Adrenal gland (tissue), 12 donors: Measurements from ENCODE around the gene RTP2. TPM values are rescaled to one million over a fixed set of nuclear protein-coding genes. Genes with fewer than 3 reads are reported as not detected.

Experiments used
- DNase-seq, 7 donors: peaks; one replicate each; pipeline ENCODE4 v3.0.0-alpha.2; 2019 to 2020
- H3K27ac ChIP-seq, 5 donors: fragments of 200-600 bp; sonication (generic) in 4 of 5; 1 replicate in 3 of 5; 2 replicates in 2 of 5; pipeline versions ENCODE4 v1.5.1 to v1.8.0; 2016 to 2020; ENCODE audit warnings: mild to moderate bottlenecking in 1 of 5
- H3K27me3 ChIP-seq: fragments of 200-600 bp; 2 replicates; pipeline ENCODE4 v1.8.0; 2021
- H3K36me3 ChIP-seq, 2 donors: fragments of 200-600 bp; replicated peaks in 1 of 2; 1 replicate in 1 of 2; 2 replicates in 1 of 2; pipeline versions ENCODE4 v1.5.1 to v1.8.0; 2018 to 2022
- H3K4me1 ChIP-seq, 2 donors: fragments of 200-600 bp; replicated peaks in 1 of 2; 1 replicate in 1 of 2; 2 replicates in 1 of 2; pipeline versions ENCODE4 v1.5.1 to v1.8.0; 2018 to 2021
- H3K4me3 ChIP-seq, 4 donors: fragments of 200-600 bp; sonication (generic) in 3 of 4; one replicate each; pipeline ENCODE4 v1.5.1; 2016 to 2018
- H3K9me3 ChIP-seq, 3 donors: fragments of 200-600 bp; sonication (generic) in 1 of 3; replicated peaks in 1 of 3; 1 replicate in 2 of 3; 2 replicates in 1 of 3; pipeline versions ENCODE4 v1.5.1 to v1.8.0; 2016 to 2021
- CTCF ChIP-seq, 6 experiments: fragments of 450-650 bp in 4 of 6; fragments of 200-600 bp in 2 of 6; sonication (generic) in 1 of 6; IDR thresholded peaks; 1 replicate in 5 of 6; 2 replicates in 1 of 6; pipeline versions ENCODE4 v1.5.1 to v1.8.0; 2016 to 2021; ENCODE audit warnings: antibody characterized with exemption in 6 of 6, mild to moderate bottlenecking in 2 of 6, moderate library complexity in 1 of 6
- POLR2A ChIP-seq, 2 donors: fragments of 450-650 bp; IDR thresholded peaks; one replicate each; pipeline ENCODE4 v1.6.1; 2017; ENCODE audit warnings: antibody characterized with exemption in 2 of 2, mild to moderate bottlenecking in 2 of 2, moderate library complexity in 1 of 2
- WGBS, 4 donors: extraction: QIAGEN DNeasy Blood & Tissue Kit in 2 of 4; methylation state at CpG; one replicate each; pipeline versions ENCODE4 v1.1.5 to v1.1.7; 2013 to 2017; 5-methylcytosine and 5-hydroxymethylcytosine counted together
- intact Hi-C, 2 donors: fragments of 100-400 bp; cut with DNase I; formaldehyde crosslinking; loops; one replicate each; pipeline versions ENCODE4 v1.14.1 to v1.15.0; 2022 to 2023
- polyA plus RNA-seq, 3 donors: library from polyadenylated mRNA; stranded (reverse); fragments of 200-250 nt in 2 of 3; fragments of 350-450 nt in 1 of 3; fragmentation: Illumina TruSeq in 1 of 3; extraction: RNeasy Lipid Tissue Mini Kit (QIAGEN cat#74804) in 1 of 3; gene quantifications; one replicate each; pipeline ENCODE4 v1.2.3, GENCODE V29; 2013 to 2014
- total RNA-seq, 9 donors: library from RNA; depleted of rRNA in 4 of 9; stranded (reverse); fragments of >200 nt in 4 of 9; fragments of 120-200 nt in 1 of 9; fragmentation: NEBNext Ultra II Directional in 1 of 9; extraction: Animal tissue kit (Norgen Biotek cat#: 25700) in 1 of 9; gene quantifications; one replicate each; pipeline versions ENCODE4 v1.1.0 to v1.2.4, GENCODE V29; 2013 to 2023
- donor health status: healthy with polysubstance abuse.
- donor health status: Bipolar disorder and iron deficiency.
- donor health status: DM: yes; HTN: yes; CAD: no.
- donor health status: DM: no; HTN: no; CAD: no.
- donor health status: DM: no; HTN: no; CAD: no.
- donor health status: DM: yes; HTN: yes; CAD: no.

Gene RTP2
- total and polyA plus RNA-seq, 12 donors, result 0.28 TPM; not detected in 11

DNA sequence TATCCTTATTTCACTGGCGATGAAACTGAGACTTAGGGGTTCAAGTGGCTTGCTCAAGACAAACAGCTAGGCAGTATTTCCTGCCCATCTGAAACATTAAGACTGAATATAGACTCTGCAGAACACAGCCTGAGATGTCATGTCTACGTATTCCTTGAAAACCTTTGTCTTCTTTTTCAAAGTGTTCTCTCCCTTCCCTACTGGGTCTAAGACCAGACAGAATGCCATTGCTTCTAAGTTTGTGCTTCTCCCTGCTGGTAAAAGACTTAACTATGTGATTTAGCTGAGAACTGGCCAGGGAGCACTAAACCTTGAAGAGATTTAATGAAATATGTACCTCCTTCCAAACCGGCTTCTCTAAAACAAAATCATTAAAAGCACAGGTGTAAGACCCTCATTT lies 33.0 kb upstream of the RTP2 start:
- no peak for DNase-seq
- 69 to 90% (median 80%) methylated on average over 3 of the region's 3 CpGs for WGBS, 4 donors
- Histone ChIP-seq H3K27me3 (no peaks in the 10 kb centered on the region), H3K9me3 (no peaks in the 10 kb centered on the region), H3K36me3 (peaks cover 0 to 46% of the 10 kb centered on the region in 2 donors), H3K27ac (peak overlapping the region; percentile 14 to 100 (median 98)), H3K4me3 (peak overlapping the region in 1 of 4 donors; percentile 82), H3K4me1 (peaks cover 31 to 33% of the 10 kb centered on the region in 2 donors)
- TF ChIP-seq CTCF (IDR thresholded peaks at IDR 0.05) (no peak), POLR2A (IDR thresholded peaks at IDR 0.05) (no peak)
- intact Hi-C loops, result loop anchor here in 1 of 2 donors (10.0 kb wide), 1 partner anchor 1409 kb away; no protein-coding TSS in a partner anchor

GRCh38 chr3:187734841-187735240 lies 32.5 kb upstream of the RTP2 start:
- no peak for DNase-seq
- TF ChIP-seq POLR2A (IDR thresholded peaks at IDR 0.05), result no peak
- no peak for TF ChIP-seq CTCF (IDR thresholded peaks at IDR 0.05)
- intact Hi-C loops, result loop anchor here in 1 of 2 donors (10.0 kb wide), 1 partner anchor 1410 kb away; no protein-coding TSS in a partner anchor
- Histone ChIP-seq H3K27me3 (no peaks in the 10 kb centered on the region), H3K36me3 (peaks cover 0 to 51% of the 10 kb centered on the region in 2 donors), H3K4me3 (peak overlapping the region in 1 of 4 donors; percentile 82), H3K27ac (peak overlapping the region in 3 of 5 donors; percentile 40 to 100 (median 99)), H3K9me3 (no peaks in the 10 kb centered on the region), H3K4me1 (peaks cover 28 to 29% of the 10 kb centered on the region in 2 donors)
- WGBS, 4 donors, result 78 to 86% (median 83%) methylated on average over 3 of the region's 3 CpGs

DNA sequence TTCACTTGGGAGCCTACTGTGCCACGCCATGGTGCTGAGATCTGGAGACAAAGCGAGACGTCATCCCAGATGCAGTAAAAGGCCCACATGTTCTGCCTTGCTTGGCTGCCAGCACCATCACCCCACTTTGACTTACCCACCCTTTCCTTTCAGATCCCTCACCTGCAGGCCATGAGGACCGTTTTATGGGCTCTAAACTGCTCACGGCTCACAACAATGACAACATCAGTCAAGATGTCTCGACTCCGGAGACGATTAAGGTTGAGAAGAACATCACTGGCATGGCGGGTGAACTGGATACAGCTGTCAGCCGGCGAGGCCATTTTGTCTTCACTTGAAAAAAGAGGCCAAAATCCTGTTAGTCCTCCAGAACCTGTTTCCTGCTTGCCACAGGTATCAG lies 31.0 kb upstream of the RTP2 start:
- H3K9me3 ChIP-seq, result no peaks in the 10 kb centered on the region
- intact Hi-C loops, result loop anchor here in 1 of 2 donors (10.0 kb wide), 1 partner anchor 1411 kb away; no protein-coding TSS in a partner anchor
- peaks cover 25 to 27% of the 10 kb centered on the region in 2 donors for H3K4me1 ChIP-seq
- DNase-seq, result no peak
- 95 to 98% (median 97%) methylated on average over 11 of the region's 11 CpGs for WGBS, 4 donors
- no peak overlapping the region for H3K27ac ChIP-seq
- H3K4me3 ChIP-seq, result no peak overlapping the region
- no peak for TF ChIP-seq CTCF (IDR thresholded peaks at IDR 0.05)
- no peak for TF ChIP-seq POLR2A (IDR thresholded peaks at IDR 0.05)
- no peaks in the 10 kb centered on the region for H3K27me3 ChIP-seq
- peaks cover 0 to 66% of the 10 kb centered on the region in 2 donors for H3K36me3 ChIP-seq

DNA sequence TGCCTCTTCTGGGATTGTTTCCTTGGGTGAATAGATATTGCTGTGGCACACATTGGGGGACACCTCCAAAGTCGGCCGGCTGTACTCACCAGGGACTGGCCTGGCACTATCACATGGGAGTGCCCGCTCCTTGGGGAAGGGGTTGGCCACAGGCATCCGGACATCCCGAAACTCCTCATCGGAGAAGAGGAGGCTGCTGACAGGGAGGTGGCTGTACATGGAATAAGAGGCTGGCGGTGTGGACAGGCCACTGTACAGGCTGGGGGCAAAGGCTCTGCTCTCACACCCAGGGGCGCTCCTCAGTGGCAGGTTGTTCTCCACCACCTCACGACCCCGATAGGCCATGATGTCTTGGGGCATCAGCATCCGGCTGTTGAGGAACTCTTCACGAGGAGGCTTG lies 27.2 kb upstream of the RTP2 start:
- 93 to 95% (median 93%) methylated on average over 6 to 12 of the region's 12 CpGs for WGBS, 4 donors
- Histone ChIP-seq H3K4me3 (no peak overlapping the region), H3K27ac (no peak overlapping the region), H3K4me1 (peaks cover 0 to 1% of the 10 kb centered on the region in 2 donors), H3K9me3 (no peaks in the 10 kb centered on the region), H3K27me3 (no peaks in the 10 kb centered on the region), H3K36me3 (peaks cover 0 to 100% of the 10 kb centered on the region in 2 donors)
- no peak for DNase-seq
- TF ChIP-seq POLR2A (IDR thresholded peaks at IDR 0.05), result no peak
- TF ChIP-seq CTCF (IDR thresholded peaks at IDR 0.05), result no peak
- intact Hi-C loops, result no loop called here
